Spleen (tissue), 11 donors: Measurements from ENCODE around the gene SHC2. TPM values are rescaled to one million over a fixed set of nuclear protein-coding genes. Genes with fewer than 3 reads are reported as not detected.

Experiments
- DNase-seq: peaks from one replicate; pipeline ENCODE4 v3.0.0-alpha.2; 2020
- H3K27ac ChIP-seq, 8 donors: fragments of 200-600 bp; sonication (generic) in 7 of 8; 1 replicate in 4 of 8; 2 replicates in 4 of 8; pipeline versions ENCODE4 v1.5.0 to v1.8.0; 2016 to 2021; ENCODE audit warnings: inconsistent platforms in 4 of 8, mild to moderate bottlenecking in 4 of 8, moderate library complexity in 1 of 8
- H3K27me3 ChIP-seq, 7 donors: fragments of 200-600 bp; sonication (generic) in 6 of 7; replicated peaks in 1 of 7; 1 replicate in 4 of 7; 2 replicates in 3 of 7; pipeline versions ENCODE4 v1.5.0 to v1.8.0; 2016 to 2021; ENCODE audit warnings: inconsistent platforms in 3 of 7, mild to moderate bottlenecking in 1 of 7
- H3K36me3 ChIP-seq, 6 donors: fragments of 200-600 bp; sonication (generic) in 5 of 6; 1 replicate in 4 of 6; 2 replicates in 2 of 6; pipeline versions ENCODE4 v1.5.0 to v1.8.0; 2016 to 2021; ENCODE audit warnings: inconsistent platforms in 2 of 6
- H3K4me1 ChIP-seq, 6 donors: fragments of 200-600 bp; sonication (generic) in 5 of 6; 1 replicate in 3 of 6; 2 replicates in 3 of 6; pipeline versions ENCODE4 v1.5.0 to v1.8.0; 2016 to 2021; ENCODE audit warnings: inconsistent platforms in 3 of 6
- H3K4me3 ChIP-seq, 8 donors: fragments of 200-600 bp; sonication (generic) in 7 of 8; 1 replicate in 4 of 8; 2 replicates in 4 of 8; pipeline versions ENCODE4 v1.5.0 to v1.8.0; 2016 to 2021; ENCODE audit warnings: inconsistent platforms in 4 of 8, mild to moderate bottlenecking in 4 of 8, moderate library complexity in 2 of 8
- H3K9me3 ChIP-seq, 8 donors: fragments of 200-600 bp; sonication (generic) in 7 of 8; 1 replicate in 4 of 8; 2 replicates in 4 of 8; pipeline versions ENCODE4 v1.5.0 to v1.8.0; 2016 to 2021; ENCODE audit warnings: inconsistent platforms in 4 of 8
- POLR2A ChIP-seq, 3 donors: fragments of 450-650 bp; IDR thresholded peaks; one replicate each; pipeline ENCODE4 v1.5.1; 2017; ENCODE audit warnings: antibody characterized with exemption in 3 of 3, mild to moderate bottlenecking in 1 of 3
- POLR2AphosphoS5 ChIP-seq, 3 donors: sonication (generic); formaldehyde crosslinking; IDR thresholded peaks; one replicate each; pipeline ENCODE4 v1.5.1; 2017; ENCODE audit warnings: antibody characterized with exemption in 3 of 3
- WGBS, 5 donors: extraction: QIAGEN DNeasy Blood & Tissue Kit in 3 of 5; methylation state at CpG; one replicate each; pipeline versions ENCODE4 v1.1.5 to v1.1.7; 2013 to 2018; 5-methylcytosine and 5-hydroxymethylcytosine counted together
- intact Hi-C: fragments of 100-400 bp; cut with DNase I; formaldehyde crosslinking; loops from one replicate; pipeline ENCODE4 v1.15.0; 2023; ENCODE audit warnings: low total_unique reads
- polyA plus RNA-seq, 3 donors: library from polyadenylated mRNA; stranded (reverse); fragments of 200-250 nt; gene quantifications; one replicate each; pipeline ENCODE4 v1.2.1, GENCODE V29; 2013
- total RNA-seq, 7 donors: library from RNA; depleted of rRNA in 3 of 7; stranded (reverse); fragments of >200 nt in 3 of 7; fragmentation: NEBNext Ultra II Directional in 4 of 7; extraction: Animal tissue kit (Norgen Biotek cat#: 25700) in 4 of 7; gene quantifications; one replicate each; pipeline versions ENCODE4 v1.1.0 to v1.2.1, GENCODE V29; 2016 to 2021
- TF ChIP-seq, protein P1 (sequence below), 11 experiments: fragments of 200-600 bp in 7 of 11; fragments of 450-650 bp in 4 of 11; sonication (generic) in 4 of 11; IDR thresholded peaks in 8 of 11; conservative IDR thresholded peaks in 3 of 11; 1 replicate in 7 of 11; 2 replicates in 4 of 11; pipeline versions ENCODE4 v1.4.0 to v1.8.0; 2016 to 2021; ENCODE audit warnings: antibody characterized with exemption in 11 of 11, inconsistent platforms in 4 of 11, mild to moderate bottlenecking in 1 of 11
- donor health status: healthy with polysubstance abuse.
- donor health status: DM: no; HTN: no; CAD: no; lungs with moderate emphysema.
- donor health status: DM: no; HTN: no; CAD: no.
- donor health status: Bipolar disorder and iron deficiency.
- donor health status: healthy.
- donor health status: DM: no; HTN: no; CAD: no.
- donor health status: DM: yes; HTN: yes; CAD: no.

The SHC2 gene
- total and polyA plus RNA-seq, 10 donors: 19.6 to 123 (median 45.2) TPM

DNA sequence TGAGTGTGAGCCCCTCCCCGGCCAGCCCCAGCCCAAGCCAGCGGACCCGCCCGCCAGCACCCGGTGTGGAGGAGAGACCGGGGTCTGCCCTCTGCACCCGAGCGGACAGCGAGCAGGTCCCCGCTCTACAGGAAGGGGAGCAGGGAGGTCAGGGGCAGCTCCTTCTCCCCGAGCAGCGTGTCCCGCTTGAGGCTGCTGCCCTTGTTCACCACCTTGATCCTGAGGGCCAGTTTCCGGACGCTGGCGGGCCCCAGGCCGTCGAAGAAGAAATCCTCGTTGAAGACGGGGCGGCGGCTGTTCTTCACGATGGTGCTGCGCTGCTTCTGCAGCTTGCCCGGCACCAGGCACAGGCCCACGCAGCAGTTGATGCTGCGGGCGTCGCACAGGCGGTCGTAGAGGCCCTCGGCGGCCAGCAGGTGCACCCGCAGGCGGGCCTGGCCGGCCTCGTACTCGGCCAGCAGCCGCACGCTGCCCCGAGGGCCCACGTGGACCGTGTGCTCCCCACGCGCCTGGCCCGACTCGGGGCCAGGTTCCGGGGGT is 53.8 kb downstream of the SHC2 start:
- DNase-seq: peak; percentile 54
- intact Hi-C loops: no loop called here
- Histone ChIP-seq H3K4me1 (peaks cover 5 to 30% (median 22%) of the 10 kb centered on the region in 6 donors), H3K27ac (no peak overlapping the region), H3K36me3 (no peaks in the 10 kb centered on the region), H3K27me3 (peaks cover 0 to 87% (median 65%) of the 10 kb centered on the region in 7 donors), H3K4me3 (no peak overlapping the region), H3K9me3 (no peaks in the 10 kb centered on the region)
- WGBS, 5 donors: 72 to 88% (median 85%) methylated on average over 9 to 48 of the region's 48 CpGs
- no peak for TF ChIP-seq POLR2AphosphoS5 (IDR thresholded peaks at IDR 0.05)
- no peak for TF ChIP-seq POLR2A (IDR thresholded peaks at IDR 0.05)
- TF ChIP-seq, protein P1, sequence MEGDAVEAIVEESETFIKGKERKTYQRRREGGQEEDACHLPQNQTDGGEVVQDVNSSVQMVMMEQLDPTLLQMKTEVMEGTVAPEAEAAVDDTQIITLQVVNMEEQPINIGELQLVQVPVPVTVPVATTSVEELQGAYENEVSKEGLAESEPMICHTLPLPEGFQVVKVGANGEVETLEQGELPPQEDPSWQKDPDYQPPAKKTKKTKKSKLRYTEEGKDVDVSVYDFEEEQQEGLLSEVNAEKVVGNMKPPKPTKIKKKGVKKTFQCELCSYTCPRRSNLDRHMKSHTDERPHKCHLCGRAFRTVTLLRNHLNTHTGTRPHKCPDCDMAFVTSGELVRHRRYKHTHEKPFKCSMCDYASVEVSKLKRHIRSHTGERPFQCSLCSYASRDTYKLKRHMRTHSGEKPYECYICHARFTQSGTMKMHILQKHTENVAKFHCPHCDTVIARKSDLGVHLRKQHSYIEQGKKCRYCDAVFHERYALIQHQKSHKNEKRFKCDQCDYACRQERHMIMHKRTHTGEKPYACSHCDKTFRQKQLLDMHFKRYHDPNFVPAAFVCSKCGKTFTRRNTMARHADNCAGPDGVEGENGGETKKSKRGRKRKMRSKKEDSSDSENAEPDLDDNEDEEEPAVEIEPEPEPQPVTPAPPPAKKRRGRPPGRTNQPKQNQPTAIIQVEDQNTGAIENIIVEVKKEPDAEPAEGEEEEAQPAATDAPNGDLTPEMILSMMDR (IDR thresholded peaks at IDR 0.05 in 8 of 11, conservative IDR thresholded peaks at IDR 0.05 in 3 of 11): no peak

DNA sequence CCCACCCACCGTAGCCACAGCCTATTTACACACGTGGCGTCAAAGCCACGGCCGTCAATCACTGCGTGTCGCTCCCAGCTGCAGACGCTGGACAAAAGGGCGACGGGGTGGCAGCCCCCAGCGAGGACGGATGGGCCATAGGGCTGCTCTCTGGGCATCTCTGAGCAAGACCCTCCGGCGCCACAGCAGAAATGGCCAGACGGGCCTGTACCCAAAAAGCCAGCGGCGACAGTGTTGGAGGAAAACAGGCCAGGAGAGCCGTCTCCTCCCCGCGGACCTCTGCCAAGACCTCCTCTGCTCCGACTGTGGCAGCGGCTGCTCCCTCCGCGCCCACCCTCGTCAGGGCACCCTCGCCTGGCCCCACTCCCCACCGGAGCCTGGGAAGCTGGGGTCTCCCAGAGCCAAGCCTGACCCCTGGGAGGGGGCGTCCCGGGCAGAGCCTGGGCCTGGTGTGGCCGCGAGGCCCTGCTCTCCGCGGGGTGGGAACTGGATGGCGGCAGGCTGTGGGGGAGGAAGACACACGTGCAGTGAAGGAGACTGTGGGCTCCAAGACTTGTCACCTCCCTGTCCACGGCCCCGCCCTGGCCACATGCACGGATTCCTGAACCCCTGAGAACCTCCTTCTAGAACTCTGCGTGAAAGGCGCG is 54.6 kb downstream of the SHC2 start:
- Histone ChIP-seq H3K4me3 (no peak overlapping the region), H3K36me3 (no peaks in the 10 kb centered on the region), H3K27me3 (peaks cover 0 to 87% (median 71%) of the 10 kb centered on the region in 7 donors), H3K27ac (no peak overlapping the region), H3K4me1 (peaks cover 5 to 30% (median 22%) of the 10 kb centered on the region in 6 donors), H3K9me3 (no peaks in the 10 kb centered on the region)
- WGBS, 5 donors: 57 to 69% (median 62%) methylated on average over 28 to 41 of the region's 41 CpGs
- peak; percentile 60 for DNase-seq
- TF ChIP-seq POLR2AphosphoS5 (IDR thresholded peaks at IDR 0.05) (no peak), POLR2A (IDR thresholded peaks at IDR 0.05) (no peak)
- TF ChIP-seq, protein P1 (IDR thresholded peaks at IDR 0.05 in 8 of 11, conservative IDR thresholded peaks at IDR 0.05 in 3 of 11): no peak
- intact Hi-C loops: no loop called here

DNA sequence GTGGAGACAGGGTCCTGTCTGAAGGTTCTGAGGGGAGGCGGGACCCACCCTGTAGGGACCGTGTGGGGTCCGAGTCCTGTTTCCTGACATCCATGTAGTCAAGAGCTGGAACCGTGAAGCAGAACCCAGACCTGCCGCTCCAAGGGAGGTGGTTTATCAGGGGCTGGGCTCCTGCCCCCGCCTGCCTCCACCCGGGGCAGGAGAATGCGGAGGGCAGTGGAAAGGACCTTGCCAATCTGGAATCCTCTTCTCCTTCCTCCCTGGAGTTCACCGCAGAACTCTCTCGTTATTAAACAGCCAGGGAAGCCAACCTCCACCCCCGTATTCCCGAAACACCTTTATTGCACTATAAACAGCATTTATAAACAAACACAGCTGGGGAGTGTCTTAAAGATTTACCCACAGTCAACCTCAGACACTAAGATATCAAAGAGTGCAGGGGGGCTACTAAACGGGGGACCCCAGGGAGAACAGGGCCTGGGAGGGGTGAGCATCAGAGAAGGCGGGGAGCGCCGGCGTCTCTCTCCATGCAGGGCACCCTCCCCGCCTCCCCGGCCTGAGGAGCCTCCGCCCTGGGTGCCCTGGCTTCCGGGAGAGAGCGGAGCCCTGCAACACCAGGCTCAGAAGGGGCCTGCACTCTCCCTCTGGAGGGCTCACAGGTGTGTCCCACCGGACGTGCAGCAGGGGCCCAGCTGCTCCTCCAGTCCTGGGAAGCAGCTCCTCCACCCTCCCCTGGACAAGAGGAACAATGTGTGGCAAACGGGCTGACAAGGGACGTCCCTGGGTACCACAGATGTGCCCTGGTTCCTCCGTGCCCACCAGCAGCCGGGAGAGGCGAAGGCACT is 55.5 kb downstream of the SHC2 start:
- Histone ChIP-seq H3K4me3 (no peak overlapping the region), H3K36me3 (no peaks in the 10 kb centered on the region), H3K4me1 (peaks cover 5 to 29% (median 22%) of the 10 kb centered on the region in 6 donors), H3K9me3 (no peaks in the 10 kb centered on the region), H3K27ac (no peak overlapping the region), H3K27me3 (peaks cover 0 to 87% (median 72%) of the 10 kb centered on the region in 7 donors)
- 41 to 48% (median 44%) methylated on average over 26 to 29 of the region's 29 CpGs for WGBS, 5 donors
- TF ChIP-seq POLR2A (IDR thresholded peaks at IDR 0.05) (no peak), POLR2AphosphoS5 (IDR thresholded peaks at IDR 0.05) (no peak)
- TF ChIP-seq, protein P1 (IDR thresholded peaks at IDR 0.05 in 8 of 11, conservative IDR thresholded peaks at IDR 0.05 in 3 of 11): no peak
- peak; percentile 47 for DNase-seq
- intact Hi-C loops: no loop called here
